ENCODE measurements around the gene FCMR. TPM values are rescaled to one million over a fixed set of nuclear protein-coding genes. Genes with fewer than 3 reads are reported as not detected.

FCMR gene
- total RNA-seq, 4 donors from 2014 or later, result 0.88 to 4.2 (median 1.00) TPM; not detected in 1

GRCh38 chr1:206965781-206966180 is 44.0 kb upstream of the FCMR start:
- TF ChIP-seq, protein P1, sequence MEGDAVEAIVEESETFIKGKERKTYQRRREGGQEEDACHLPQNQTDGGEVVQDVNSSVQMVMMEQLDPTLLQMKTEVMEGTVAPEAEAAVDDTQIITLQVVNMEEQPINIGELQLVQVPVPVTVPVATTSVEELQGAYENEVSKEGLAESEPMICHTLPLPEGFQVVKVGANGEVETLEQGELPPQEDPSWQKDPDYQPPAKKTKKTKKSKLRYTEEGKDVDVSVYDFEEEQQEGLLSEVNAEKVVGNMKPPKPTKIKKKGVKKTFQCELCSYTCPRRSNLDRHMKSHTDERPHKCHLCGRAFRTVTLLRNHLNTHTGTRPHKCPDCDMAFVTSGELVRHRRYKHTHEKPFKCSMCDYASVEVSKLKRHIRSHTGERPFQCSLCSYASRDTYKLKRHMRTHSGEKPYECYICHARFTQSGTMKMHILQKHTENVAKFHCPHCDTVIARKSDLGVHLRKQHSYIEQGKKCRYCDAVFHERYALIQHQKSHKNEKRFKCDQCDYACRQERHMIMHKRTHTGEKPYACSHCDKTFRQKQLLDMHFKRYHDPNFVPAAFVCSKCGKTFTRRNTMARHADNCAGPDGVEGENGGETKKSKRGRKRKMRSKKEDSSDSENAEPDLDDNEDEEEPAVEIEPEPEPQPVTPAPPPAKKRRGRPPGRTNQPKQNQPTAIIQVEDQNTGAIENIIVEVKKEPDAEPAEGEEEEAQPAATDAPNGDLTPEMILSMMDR (IDR thresholded peaks at IDR 0.05), result no peak
- no peak for TF ChIP-seq POLR2A (IDR thresholded peaks at IDR 0.05)
- Histone ChIP-seq H3K9me3 (no peaks in the 10 kb centered on the region), H3K36me3 (no peaks in the 10 kb centered on the region), H3K27me3 (peaks cover 0 to 11% (median 0%) of the 10 kb centered on the region in 4 donors), H3K4me3 (no peak overlapping the region), H3K4me1 (peaks cover 3 to 29% (median 10%) of the 10 kb centered on the region in 3 donors), H3K27ac (no peak overlapping the region)
- 100% methylated on average over 2 of the region's 2 CpGs; no CpG with 5 or more reads in 1 of the 2 donors for WGBS, 2 donors
- intact Hi-C loops (cut with DNase I), result no loop called here
- no peak for DNase-seq

DNA sequence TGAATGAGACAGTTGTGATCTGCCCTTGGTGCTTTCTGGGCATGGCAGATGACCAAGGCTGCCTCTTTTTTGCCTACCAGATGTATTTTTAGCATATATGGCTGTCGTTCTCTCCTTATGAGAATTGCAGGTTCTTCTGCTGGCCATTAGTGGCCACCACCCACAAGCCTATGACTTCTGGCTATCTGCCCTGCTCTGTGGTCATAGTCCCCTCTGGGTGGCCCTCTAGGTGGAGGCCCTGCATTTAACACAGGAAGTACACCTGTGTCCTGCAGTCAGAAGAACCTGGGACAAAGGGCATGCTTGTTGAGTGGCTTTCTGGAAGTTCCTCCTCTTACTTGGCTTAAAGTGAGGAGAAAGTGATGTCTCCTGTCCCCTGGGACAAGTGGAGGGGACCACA is 42.0 kb upstream of the FCMR start:
- Histone ChIP-seq H3K4me3 (no peak overlapping the region), H3K27ac (no peak overlapping the region), H3K36me3 (no peaks in the 10 kb centered on the region), H3K27me3 (no peaks in the 10 kb centered on the region), H3K4me1 (peaks cover under 1 to 22% (median 10%) of the 10 kb centered on the region in 3 donors), H3K9me3 (no peaks in the 10 kb centered on the region)
- WGBS, 2 donors, result 67 to 92% methylated on average over 1 of the region's 1 CpG
- no peak for TF ChIP-seq POLR2A (IDR thresholded peaks at IDR 0.05)
- TF ChIP-seq, protein P1 (IDR thresholded peaks at IDR 0.05), result no peak
- intact Hi-C loops (cut with DNase I), result no loop called here
- no peak for DNase-seq

DNA sequence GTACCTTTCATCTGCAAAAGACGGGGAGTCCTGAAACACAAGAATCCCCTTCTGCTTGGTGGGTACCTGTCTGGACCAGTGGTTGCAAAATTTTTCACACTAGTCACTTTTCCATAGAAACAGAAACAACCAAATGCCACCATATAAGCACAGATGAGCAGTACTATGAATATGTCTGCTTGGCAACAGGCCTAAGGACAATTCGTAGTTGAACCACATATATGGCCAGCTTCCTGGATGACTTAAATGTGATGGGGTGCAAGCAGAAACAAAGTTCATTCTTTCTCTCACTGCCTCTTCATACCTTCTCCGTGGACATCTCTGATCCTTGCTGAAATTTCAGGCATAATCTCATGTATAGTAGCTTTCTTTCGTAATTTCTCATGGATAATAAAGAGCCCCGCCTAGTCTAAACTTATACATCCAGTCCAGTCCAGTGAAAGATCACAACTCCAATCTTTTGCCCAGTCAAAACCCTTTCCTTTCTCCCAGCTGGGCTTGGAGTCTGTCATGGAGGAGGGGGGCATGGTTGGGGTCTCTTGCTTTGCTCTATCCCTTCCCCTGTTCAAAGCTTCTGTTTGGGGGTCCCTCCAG is 41.5 kb upstream of the FCMR start:
- H3K36me3 ChIP-seq, result no peaks in the 10 kb centered on the region
- no peak overlapping the region for H3K27ac ChIP-seq
- no peaks in the 10 kb centered on the region for H3K27me3 ChIP-seq
- no peak for TF ChIP-seq POLR2A (IDR thresholded peaks at IDR 0.05)
- TF ChIP-seq, protein P1 (IDR thresholded peaks at IDR 0.05), result no peak
- H3K4me3 ChIP-seq, result no peak overlapping the region
- H3K9me3 ChIP-seq, result no peaks in the 10 kb centered on the region
- peaks cover 0 to 19% (median 10%) of the 10 kb centered on the region in 3 donors for H3K4me1 ChIP-seq
- DNase-seq, result no peak
- intact Hi-C loops (cut with DNase I), result no loop called here
- 61 to 80% methylated on average over 5 of the region's 5 CpGs for WGBS, 2 donors

- TF ChIP-seq, protein P1 (IDR thresholded peaks at IDR 0.05), result no peak
- no peak for TF ChIP-seq POLR2A (IDR thresholded peaks at IDR 0.05)
- DNase-seq, result no peak
- no peaks in the 10 kb centered on the region for H3K9me3 ChIP-seq
- intact Hi-C loops (cut with DNase I), result no loop called here
- peaks cover 0 to 19% (median 10%) of the 10 kb centered on the region in 3 donors for H3K4me1 ChIP-seq
- no peak overlapping the region for H3K4me3 ChIP-seq
- no peak overlapping the region for H3K27ac ChIP-seq
- H3K27me3 ChIP-seq, result no peaks in the 10 kb centered on the region
- no peaks in the 10 kb centered on the region for H3K36me3 ChIP-seq
- 55 to 78% methylated on average over 1 to 2 of the region's 7 CpGs for WGBS, 2 donors
These were observed 40.5 kb upstream of the FCMR start for GRCh38 chr1:206962272-206962671.

DNA sequence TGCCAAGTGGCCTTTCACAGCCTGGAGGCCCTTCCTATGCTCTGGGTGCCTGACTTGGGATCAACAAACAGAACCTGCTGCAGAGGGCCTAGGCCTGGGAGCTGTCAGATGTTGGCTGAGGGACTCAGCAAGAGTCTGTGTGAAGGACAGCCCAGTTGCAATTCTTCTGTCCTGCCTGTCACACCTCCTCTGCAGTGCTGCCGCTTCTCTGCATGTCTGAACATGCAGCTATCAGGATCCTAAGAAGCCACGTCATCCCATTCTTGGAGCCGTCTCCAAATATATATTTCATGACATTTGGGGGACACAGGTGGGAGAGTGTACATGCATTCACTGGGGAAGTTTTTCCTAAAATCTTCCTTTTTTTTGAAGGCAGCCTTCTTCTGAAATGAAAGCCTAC is 39.9 kb upstream of the FCMR start:
- H3K4me3 ChIP-seq, result no peak overlapping the region
- H3K36me3 ChIP-seq, result no peaks in the 10 kb centered on the region
- WGBS, 2 donors, result 34 to 54% methylated on average over 3 of the region's 3 CpGs
- no peaks in the 10 kb centered on the region for H3K9me3 ChIP-seq
- DNase-seq, result no peak
- peaks cover 0 to 19% (median 10%) of the 10 kb centered on the region in 3 donors for H3K4me1 ChIP-seq
- no peaks in the 10 kb centered on the region for H3K27me3 ChIP-seq
- TF ChIP-seq, protein P1 (IDR thresholded peaks at IDR 0.05), result no peak
- TF ChIP-seq POLR2A (IDR thresholded peaks at IDR 0.05), result no peak
- intact Hi-C loops (cut with DNase I), result no loop called here
- no peak overlapping the region for H3K27ac ChIP-seq
